Dedifferentiated amniotic fluid mesenchymal stem cell (primary cell): ENCODE data around the gene APBA2.

Experiments used
- DNase-seq: peaks from one replicate; pipeline ENCODE4 v3.0.0-alpha.2; 2016; ENCODE audit errors: extremely low spot score

The APBA2 gene

GRCh38 chr15:28915041-28915810 is 29.5 kb downstream of the APBA2 start:
- no peak for DNase-seq

DNA sequence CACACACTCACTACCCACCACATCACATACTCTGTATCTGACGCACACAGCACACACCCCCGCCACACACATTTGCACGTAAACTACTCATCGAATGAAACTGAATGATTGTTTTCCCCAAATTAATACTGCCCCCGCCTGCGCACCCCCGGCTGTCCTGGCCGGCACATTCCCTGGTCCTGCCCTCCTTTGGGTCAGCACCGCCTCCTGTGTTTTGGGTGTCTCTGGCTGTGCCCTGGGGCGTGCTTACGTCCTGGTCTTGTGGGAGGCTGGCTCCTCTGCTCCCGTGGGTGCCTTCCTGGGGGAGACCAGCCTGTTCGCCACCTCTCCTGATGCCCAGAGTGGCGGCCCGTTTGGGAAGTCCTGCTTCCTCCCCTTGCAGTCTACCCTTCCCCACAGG is 30.2 kb downstream of the APBA2 start:
- no peak for DNase-seq

DNA sequence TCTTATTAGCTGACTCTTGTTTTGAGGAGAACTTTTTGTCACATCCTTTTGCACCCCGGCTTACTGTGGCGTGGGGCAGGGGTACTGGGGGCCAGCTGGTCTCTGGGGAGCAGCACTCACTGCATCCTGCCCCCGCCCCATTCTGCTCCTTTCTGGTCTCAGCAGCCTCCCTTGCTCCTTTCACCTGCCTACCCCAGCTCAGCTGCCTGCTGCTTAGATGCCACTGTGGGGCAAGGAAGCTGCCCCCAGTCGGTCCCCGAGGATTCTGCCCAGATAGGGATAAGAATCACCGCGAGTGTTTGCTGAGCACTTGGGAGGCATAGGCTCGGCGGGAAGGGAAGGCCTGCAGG is 32.0 kb downstream of the APBA2 start:
- DNase-seq: no peak

DNA sequence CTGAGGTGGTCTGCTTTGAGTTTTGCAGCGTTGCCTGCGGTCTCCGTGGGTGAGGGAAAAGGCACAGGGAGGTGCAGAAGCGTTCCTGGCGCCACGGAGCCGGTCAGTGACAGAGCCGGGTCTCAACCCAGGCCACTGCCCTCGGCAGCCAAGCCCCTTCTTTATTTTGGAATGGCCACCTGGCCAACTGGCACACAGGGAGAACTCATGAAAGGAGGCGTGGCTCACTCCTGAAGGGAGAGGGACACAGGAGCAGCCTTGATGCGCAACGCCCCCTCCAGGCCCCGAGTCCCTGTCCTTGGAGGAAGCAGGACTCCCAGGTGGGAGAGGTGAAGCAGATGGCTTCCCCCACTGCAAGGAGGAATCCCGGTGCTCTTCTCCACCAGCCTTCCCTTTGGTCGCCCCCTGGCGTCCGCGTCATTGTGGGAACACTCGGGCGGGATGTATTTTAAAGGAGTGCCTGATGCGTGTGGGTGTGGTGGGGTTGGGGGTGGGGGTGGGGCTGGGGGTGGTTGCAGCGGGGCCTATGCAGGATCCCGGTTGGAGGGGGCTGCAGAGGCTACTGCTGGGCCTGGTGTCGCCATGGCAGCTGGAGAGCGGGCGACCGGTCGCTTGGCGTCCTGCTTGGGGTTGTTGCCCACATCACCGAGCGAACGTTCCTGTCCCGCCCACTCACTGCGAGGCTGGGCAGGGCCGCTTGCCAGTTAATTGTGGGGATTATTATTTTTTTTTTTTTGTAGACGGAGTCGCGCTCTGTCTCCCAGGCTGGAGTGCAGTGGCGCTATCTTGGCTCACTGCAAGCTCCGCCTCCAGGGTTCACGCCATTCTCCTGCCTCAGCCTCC is 32.6 kb downstream of the APBA2 start:
- no peak for DNase-seq

DNA sequence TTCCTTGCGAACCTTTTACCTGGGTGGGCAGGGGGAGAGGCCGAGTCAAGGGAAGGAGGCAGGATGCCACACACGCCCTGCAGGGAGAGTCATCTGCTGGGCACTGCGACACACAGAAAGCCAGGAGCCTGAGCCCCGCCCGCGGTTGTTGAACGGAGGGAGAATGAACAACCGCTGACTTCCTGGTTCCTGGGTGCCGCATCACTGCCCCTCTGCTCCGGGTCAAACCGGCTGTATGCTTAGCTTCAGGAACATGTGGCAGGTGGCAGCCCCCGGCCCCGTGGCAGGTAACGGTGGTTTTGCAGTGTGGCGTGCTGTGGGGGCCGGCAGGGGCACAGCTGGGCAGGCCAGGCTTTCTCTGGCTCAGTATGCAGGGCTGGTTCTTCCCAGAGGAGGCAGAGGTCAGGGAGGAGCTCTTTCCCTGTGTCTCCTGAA is 33.4 kb downstream of the APBA2 start:
- no peak for DNase-seq

- no peak for DNase-seq
Measured at GRCh38 chr15:28919679-28920655, 34.2 kb downstream of the APBA2 start.

DNA sequence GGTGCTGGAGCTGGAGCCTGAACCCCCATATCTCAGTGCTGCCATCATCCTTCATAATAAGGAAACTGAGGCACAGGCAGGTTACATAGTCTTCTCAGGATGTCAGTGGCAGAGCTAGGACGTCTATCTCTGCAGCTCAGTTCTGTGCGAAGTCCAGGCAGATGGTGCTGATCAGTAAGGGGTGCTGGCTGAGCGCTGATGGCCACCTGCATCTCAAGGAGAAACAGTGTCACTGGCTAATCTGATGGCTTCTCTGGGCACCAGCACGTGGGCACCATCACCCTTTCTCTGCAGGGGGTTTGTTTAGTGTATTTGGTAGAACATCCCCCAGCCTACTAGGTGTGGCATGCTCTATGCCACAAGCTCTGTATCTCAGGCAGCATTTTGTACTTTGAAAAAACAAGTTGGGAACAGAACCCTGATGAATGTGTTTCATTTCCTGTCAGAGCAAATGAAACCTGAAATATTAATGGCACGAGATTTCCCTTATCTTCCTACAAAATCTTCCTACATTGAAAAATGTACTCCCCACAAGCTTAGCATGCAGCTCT is 35.1 kb downstream of the APBA2 start:
- no peak for DNase-seq

- no peak for DNase-seq
Measured at GRCh38 chr15:28921336-28921735, 35.6 kb downstream of the APBA2 start.

DNA sequence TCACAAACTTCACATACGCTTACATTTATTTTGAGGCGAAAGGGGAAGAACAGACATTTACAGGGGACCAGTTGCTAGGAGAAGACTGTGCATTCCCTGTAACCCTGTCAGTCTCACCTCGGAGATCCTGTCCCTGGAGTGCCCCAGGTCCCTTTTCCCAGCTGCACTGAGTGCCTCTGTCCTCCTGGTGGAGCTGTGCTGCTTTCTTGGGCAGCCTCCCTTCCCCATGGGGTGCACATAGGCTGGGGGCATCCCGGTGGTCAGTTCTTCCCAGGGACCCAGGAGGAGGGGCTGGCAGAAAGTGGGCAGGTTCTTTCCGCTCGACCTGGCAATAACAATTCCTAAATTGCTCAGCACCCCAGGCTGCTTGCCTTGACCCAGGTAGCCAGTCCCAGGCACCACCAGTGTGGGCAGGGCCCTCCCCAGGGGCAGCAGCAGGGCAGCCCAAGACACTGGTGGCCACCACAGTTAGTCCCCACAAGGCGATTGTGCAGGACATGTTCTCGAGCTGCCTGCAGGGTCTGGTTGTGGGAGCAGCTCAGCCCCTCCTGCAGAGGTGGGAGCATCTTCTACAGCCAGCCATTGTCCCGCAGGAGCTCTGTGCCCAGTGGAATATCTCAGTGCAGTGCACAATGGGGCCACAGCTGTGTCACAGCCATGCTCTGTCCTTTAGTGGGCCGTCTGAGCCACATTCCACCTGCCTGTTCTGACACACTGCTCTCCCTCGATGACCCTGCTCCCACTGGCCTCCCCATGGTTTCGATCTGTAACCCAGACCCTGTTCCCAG is 36.3 kb downstream of the APBA2 start:
- no peak for DNase-seq

DNA sequence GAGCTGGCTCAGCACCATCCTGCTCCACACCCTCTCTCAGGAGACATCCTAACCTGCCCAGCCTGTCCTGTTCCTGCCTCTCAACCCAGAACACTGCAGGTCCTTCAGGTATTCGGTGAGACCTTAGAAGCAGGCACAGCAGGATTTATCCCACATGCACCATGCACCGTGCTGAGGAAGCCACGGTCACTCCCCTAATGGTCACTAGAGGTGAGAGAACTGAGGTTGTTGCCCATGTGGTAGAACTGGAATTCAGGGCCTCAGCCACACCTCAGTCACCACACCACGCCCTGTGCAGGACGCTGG is 36.9 kb downstream of the APBA2 start:
- DNase-seq: no peak

DNA sequence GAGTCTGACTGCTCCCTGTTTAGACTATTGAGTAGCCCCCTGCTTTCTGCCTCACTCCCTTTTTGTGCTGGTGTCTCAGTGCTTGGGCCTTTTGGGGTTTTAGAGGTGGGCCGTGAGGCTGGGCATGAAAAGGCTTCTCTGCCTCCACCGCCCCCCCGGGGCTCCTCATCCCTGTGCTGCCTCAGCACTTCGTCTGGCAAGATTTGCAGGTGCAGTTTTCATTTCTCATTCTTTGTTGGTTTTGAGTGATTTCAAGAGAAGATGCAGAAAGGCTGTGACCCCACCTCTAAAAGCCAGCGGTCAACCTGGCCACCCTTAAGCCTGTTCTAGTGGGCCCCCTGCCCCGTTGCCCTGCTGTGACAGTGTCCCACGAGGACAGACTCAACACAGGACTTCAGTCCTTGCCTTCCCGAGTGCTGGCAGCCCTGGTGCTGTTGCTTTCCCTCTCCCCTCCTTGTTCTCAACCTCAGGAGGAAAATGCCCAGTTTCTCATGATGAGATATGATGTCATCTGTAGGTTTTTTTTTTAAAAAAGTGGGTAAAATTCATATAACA is 38.0 kb downstream of the APBA2 start:
- no peak for DNase-seq

- DNase-seq: no peak
Measured at GRCh38 chr15:28927043-28927442, 41.3 kb downstream of the APBA2 start.

DNA sequence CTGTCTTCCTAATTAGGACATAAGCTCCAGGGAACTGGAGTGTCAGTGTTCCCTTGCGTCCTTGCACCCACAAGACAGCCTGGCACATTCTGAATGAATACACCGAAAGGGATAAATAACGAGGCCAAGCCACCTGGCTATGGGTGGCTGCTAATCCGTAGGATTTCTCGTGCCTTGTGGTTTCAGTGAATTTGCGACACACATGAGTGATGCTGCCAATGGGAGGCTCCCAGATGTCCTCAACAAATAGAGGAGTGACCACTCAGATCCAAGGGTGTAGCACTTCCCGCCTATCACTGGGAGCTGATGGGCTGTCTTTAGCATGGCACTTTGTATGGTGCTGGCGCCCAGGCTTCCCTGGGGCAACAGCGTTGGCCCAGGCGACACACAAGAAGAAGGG is 43.4 kb downstream of the APBA2 start:
- no peak for DNase-seq

DNA sequence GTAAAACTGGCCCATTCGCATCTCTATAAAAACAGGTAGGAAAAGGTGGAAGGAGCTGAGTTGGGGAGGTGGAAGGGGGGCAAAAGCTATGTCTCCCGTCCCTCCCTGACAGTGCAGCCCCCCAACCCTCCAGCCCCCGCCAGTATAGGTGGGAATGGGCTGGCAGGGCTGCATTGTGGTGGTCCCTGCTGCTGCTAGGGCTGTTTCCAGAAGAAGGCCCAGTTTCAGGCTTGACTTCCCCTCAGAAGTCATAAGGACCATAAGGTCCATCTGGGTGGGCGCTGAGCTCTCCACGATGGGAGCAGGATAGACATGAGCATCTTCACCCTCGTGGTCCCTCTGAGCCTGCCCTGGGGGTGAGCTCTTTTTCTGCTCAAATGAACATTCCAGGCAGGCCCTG is 44.2 kb downstream of the APBA2 start:
- no peak for DNase-seq

DNA sequence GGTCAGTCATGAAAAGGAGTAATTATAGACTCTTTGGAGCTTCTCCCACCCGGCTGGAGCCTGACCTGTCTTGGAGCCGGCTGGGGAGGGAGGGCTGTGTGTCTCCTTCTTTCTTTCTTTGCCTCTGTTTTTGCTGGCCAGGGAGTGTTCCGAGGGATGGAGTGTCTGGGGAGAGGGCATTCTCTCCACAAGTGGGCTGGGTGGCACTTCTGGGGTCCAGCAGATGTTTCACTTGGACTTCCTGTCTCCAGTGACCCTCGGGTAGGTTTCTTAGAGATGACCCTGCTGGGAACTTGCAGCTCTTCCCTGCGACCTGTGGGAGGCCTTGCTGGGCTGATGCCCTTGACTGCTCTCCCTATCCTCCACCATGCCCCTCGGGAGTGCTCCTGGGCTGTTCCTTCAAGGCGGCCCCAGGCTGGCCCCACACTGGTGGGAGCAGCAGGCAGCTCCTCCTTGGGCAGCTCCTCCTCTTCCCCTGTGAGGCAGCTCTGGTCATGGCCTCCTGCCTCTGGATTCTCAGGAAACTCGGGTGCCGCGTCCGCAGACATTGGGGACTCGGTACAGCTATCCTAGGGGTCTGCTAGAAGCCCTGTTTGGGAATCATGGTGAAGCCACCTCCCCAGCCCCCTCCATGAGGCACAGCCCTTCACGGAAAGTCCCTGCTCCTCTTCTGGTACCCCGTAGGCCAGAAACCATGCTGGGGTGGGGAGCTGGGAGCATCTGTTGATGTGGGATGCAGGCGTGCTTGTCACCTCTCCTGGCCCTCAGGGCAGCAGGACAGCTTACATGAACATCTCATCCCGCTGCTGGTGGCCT is 44.9 kb downstream of the APBA2 start:
- DNase-seq: no peak

DNA sequence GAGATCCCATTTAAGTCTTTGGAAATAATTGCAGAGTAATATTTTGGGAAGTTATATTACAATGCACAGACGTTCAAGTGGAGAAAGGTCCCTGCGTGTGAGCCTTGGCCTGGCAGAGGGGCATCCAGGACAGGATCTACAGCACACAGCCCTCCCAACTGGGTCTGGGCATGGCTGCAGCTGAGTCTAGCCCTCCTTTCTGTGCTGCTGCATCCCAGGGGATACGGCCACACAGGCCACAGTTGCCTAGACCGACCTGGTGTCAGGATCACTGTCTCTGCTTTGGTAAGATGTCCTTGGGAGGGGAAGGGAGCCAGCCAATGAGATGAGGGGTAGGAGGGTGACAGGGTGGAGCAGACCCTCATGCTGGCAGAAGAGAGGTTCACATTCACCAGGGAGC is 46.1 kb downstream of the APBA2 start:
- no peak for DNase-seq

GRCh38 chr15:28932361-28932760 is 46.6 kb downstream of the APBA2 start:
- DNase-seq: no peak

DNA sequence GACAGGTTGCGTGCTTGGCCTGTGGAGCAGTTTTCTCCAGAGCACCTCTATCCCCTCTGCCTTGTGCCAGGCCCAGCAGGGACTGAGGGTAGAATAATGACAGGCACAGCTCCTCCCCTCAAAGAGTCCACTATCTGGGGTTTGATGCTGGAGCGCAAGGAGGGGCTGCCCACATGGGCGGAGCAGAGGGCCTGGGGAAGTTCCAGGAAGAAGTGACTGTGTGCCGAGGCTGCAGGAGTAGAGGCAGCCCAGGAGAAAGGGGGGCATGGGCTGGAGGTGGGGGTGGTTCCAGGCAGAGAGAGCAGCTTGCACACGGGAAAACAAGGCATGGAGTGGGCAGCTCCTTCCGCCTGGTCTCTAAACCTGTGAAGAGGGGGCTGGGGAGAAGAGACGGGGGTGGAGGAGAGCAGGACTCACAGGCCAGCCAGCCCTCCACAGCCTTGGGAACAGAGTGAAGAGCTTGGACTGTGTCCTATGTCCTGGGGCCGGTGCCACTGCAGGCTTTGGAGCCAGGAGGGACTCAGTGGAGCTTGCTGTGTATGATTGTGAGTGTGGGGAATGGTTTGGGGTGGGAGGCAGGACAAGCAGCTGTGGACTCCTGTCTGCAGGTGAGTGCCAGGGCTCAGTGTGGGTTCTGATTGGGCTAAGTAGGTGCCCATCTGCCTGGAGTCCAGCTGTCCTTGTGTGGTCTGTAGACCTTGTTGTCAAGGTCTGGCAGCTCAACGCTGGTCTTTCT is 48.1 kb downstream of the APBA2 start:
- DNase-seq: no peak

- no peak for DNase-seq
Measured at GRCh38 chr15:28934645-28935044, 48.9 kb downstream of the APBA2 start.
